HG03039 (cell line): ENCODE measurements around the gene PVR.
"Not testable (repeated sequence)": the region's sequence is repeated elsewhere in the genome, so short reads cannot be mapped to it uniquely, and the experiment has no call there.

Source experiments
- ATAC-seq: cut with Tn5 transposase; IDR thresholded peaks from one replicate; pipeline ENCODE4 v1.9.1; 2021; ENCODE audit warnings: mild to moderate bottlenecking, moderate library complexity; ENCODE audit not compliant: unreplicated experiment

Gene PVR

DNA sequence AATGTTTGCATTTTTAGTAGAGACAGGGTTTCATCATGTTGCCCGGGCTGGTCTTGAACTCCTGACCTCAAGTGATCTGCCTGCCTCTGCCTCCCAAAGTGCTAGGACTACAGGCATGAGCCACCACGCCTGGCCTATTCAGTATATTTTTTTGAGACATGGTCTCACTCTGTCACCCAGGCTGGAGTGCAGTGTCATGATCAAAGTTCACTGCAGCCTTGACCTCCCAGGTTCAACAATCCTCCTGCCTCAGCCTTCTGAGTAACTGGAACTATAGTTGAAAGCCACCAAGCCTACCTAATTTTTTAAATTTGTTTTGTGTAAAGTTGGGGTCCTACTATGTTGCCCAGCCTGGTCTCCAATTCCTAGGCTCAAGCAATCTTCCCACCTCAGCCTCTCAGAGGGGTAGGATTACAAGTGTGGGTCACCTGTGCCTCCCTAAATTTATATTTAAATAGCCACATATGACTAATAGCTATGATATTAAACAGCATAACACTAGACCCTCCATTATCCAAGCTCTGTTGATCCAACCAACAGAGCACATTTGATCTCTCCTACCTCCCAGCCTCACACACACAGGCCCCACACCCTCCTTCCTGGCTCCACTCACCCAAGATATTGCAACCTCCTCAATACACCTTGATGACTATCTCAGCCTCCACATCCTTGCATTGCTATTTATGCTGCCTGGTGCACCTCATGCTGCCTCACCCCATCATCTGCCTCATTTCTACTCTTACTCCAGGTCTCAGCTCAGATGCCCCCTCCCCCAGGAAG is 25.5 kb downstream of the PVR start:
- ATAC-seq, result no peak

DNA sequence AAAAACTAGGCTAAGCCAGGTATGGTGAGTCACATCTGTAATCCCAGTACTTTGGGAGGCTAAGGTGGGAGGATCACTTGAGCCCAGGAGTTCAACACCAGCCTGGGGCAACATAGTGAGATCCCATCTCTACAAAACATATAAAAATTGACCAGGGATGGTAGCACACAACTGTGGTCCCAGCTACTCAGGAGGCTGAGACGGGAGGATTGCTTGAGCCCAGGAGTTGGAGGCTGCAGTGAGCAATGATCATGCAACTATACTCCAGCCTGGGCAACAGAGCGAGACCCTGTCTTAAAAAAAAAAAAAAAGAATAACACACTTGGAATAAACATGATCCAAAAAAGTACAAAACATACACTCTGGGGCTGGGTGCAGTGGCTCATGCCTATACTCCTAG is 26.3 kb downstream of the PVR start:
- not testable (repeated sequence) for ATAC-seq

DNA sequence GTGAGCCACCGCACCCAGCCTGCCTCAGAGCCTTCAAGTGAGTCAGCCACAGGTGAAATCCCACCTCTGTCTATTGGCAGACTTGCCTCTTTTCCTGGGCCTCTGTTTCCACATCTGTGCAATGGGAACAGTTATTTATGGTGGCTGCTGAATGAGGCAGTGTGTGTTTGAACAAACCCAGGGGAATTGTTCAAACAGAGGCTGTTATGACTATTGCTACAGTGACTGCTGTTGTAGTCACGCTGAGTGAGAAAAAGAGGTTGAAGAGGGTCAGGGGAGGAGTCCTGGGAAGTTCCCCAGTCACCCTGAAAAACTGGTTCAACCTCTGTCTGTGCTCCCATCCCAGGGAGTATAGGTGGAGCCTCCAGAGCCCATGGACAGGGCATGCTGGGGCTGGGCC is 27.7 kb downstream of the PVR start, which contains the start of gene CEACAM19:
TSS of gene CEACAM19 (plus strand) at position 83 of the 400 bp plus-strand sequence. CDS start 450 bp downstream, outside the sequence.
- no peak for ATAC-seq

DNA sequence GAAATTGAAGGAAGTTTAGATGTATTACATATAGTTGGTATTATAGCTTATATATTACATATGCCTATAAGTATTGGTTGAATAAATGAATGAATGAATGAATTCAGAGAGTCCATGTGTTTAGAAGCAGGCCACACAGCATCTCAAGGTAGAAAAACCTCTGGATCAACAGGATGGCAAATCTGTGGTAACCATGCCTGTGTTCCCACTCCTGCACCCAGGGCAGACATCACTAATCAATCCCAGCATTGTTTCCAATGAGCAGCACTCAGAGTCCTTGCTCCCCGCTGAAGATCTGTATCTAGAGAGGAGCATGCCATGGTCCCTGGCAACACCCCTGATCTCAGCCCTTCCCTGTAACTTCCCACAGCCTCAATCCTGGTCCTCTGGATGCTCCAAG is 28.5 kb downstream of the PVR start:
- ATAC-seq, result no peak

DNA sequence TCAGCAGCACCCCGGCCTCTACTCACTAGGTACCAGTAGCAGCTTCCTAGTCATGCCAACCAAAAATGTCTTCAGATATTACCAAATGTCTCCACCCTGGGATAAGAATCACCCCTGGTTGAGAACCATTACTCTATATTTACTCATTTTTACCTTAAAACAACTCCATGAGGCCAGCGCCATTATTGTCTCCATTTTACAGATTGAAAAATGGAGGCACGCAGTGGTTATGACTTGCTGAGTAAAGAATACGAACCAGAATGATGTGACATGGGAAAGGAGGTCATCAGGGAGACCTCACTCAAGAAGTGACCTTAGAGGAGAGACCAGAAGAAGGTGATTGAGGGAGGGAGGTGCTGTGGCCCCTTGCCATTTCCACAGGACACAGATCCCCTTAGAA is 29.8 kb downstream of the PVR start:
- no peak for ATAC-seq

DNA sequence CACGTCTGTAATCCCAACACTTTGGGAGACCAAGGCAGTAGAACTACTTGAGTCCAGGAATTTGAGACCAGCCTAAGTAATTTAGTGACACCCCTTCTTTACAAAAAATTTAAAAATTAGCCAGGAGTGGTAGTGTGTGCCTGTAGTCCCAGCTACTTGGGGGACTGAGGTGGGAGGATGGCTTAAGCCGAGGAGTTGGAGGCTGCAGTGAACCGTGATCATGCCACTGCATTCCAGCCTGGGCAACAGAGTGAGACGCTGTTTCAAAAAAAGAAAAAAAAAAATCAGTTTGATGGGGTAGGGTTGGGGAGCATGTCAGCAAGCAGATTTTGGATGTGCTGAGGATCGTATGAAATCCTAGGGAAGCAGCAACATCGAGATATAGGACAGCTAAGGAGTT is 31.8 kb downstream of the PVR start:
- no peak for ATAC-seq

DNA sequence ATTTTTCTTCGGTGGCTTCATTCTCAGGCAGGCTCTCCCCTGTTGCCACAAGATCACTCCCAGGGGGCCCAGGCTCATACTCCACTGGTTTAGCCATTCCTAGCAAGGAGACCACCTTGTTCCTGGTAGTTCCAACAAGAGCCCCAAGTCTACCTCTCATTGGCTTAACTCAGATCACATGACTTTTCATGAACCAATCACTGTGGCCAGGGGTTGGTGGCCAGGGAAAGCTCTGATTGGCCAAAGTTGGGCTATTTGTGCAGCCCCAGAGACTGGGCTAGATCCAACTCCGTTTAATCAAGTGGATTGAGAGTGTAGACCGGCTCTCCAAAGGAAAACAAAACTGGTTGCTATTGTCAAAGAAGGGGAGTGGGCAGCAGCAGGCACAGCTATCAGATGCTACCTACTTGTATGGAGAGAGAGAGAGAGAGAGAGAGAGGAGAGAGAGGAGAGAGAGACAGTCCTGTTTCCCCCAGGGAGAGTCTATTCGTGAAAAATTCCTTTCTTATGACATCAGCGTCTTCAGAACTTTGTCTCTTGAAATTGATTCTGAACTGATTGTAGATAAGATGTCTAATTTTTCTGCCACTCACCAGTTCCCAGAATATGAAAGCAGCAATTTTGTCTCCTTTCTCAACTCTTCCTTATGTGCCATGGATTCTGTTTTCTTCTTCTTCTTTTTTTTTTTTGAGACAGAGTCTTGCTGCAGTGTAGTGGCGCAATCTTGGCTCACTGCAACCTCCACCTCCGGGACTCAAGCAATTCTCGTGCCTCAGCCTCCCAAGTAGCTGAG is 33.5 kb downstream of the PVR start:
- no peak for ATAC-seq

DNA sequence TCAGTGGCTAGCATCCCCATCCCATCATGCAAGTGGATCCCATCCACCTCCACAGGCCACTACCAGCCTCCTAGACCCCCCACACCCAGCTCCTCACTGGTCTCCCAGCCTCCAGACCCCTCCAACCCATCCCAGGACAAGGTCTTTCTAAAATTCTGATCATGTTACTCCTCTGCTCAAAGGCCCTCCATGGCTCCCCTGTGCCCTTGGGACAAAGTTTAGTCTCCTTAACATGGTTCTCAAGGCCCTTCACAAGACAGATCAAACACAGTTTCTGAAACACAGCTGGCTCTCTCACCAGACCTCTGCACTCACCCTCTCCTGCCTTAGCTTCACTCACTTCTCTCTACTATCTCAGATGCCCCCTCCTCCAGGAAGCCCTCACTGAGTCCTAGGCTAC is 36.8 kb downstream of the PVR start:
- ATAC-seq, result no peak

DNA sequence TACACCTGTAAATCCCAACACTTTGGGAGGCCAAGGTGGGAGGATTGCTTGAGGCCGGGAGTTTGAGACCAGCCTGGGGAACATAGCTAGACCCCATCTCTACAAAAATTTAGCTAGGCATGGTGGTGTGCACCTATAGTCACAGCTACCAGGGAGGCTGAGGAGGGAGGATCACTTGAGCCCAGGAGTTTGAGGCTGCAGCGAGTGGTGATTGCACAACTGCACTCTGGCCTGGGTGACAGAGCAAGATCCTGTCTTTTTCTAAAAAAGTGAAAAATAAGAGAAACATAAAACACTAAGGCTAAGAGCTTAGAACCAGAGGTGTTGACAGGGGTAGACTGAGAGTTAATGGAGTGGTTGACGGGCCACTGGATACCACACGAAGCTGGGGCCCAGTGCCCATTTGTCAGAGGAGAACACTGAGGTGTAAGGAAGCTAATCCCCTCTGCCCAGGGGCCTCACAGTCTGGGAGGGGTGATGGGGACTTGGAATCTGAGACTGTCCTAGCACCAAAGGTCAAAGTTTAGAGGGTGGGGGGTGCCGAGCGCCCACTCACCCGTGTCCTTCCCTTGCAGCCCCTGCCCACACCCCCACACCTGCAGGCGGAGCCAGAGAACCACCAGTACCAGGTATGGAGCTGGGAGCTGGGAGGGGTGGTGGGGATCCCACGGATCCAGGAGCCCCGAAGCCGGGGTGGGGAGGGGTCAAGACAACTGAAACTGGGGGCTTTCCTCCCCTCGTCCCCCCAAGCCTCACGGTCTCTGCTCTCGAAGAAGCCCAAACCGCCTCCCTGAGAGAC is 38.5 kb downstream of the PVR start:
- no peak for ATAC-seq

DNA sequence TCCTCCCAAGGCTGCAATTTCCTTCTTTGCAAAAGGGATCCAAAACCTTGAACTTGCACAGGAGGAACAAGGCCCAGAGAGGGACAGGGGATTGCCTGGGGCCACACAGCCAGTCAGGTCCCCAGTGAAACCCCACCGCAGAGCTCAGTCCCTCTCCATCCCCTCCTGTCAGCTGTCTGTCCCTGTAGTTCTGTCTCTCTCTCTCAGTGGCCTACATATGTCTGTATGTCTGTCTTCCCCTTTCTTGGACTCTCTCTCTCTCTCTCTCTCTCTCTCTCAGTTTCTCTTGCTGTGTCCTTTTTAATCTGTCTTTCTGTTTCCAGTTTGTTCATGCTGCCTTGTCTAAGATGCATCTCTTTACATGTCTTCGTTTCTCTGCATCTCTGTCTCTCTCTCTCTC is 39.1 kb downstream of the PVR start:
- ATAC-seq, result no peak

DNA sequence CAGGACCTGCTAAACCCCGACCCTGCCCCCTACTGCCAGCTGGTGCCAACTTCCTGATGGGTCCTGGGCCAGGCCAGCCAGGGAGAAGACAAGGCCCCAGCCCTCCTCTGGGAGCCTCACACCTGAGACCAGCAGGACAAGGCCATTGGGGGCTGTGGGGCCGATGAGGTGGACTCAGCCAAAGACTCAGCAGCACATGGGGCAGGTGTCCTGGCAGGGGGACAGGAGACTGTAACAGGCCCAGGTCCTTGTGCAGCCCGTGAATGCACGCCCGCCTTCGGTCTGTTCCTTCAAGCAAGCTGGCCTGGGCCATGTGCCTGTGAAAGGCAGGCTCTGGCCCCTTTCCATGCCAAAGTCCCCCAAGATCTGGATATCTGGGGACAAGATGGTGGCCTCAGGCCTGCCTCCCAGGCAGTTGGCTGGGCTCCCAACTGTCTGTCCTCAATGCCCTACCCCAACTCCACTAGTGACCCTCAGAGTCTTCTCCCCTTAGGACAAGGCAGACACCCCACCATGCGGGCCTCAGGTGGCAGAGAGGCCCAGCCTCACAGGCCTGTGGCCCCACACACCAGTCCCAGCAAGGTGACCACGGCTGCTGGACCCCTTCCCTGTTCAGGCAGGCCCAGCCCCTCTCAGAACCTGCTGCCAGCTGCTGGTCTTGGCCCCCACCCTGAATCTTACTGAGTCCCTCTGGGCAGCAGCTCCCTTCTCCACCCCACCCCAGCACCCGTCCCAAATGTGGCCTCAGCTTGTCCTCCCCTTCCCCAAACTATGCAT is 39.9 kb downstream of the PVR start:
- ATAC-seq, result no peak

DNA sequence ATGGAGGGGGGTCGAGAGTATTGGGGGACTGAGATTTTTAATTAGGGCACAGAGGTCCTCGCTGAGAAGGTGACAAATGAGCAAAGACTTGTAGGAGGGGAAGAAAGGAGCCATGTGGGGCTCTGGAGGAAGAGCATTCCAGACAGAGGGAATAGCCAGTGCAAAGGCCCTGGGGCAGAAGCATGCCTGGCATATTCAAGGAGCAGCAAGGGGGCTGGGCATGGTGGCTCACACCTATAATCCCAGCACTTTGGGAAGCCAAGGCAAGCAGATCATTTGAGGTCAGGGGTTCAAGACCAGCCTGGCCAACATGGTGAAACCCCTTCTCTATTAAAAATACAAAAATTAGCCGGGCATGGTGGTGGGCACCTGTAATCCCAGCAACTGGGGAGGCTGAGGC is 40.7 kb downstream of the PVR start:
- ATAC-seq, result not testable (repeated sequence)

DNA sequence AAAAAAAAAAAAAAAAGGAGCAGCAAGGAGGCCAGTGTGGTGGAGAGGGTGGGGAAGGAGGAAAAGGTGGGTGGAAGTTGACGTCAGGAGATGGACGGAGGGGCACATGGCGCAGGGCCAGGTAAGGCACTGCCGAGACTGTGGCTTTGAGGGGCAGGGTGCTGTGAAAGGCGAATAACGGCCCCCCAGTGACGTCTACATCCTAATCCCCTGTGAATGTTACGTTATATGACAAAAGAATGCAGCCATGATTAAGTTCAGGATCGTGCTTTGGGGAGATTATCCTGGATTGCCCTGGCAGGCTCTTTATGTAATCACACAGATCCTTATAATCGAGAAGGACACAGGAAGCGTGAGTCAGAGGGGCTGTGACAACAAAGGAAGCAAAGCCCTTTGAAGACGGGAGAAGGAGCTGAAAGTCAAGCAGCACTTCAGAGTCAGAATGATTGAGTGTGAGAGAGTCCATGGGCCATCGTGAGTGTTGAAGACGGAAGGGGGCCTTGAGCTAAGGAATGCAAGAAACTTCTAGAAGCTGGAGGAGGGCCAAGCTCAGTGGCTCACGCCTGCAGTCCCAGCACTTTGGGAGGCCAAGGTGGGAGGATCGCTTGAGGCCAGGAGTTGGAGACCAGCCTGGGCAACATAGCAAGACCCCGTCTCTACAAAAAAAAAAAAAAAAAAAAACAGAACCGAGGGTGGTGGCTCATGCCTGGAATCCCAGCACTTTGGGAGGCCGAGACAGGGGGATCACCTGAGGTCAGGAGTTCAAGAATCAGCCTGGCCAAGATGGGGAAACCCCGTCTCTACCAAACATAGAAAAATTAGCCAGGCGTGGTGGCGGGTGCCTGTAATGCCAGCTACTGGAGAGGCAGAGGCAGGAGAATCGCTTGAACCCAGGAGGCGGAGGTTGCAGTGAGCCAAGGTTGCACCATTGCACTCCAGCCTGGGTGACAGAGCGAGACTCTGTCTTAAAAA is 41.5 kb downstream of the PVR start:
- no peak for ATAC-seq

DNA sequence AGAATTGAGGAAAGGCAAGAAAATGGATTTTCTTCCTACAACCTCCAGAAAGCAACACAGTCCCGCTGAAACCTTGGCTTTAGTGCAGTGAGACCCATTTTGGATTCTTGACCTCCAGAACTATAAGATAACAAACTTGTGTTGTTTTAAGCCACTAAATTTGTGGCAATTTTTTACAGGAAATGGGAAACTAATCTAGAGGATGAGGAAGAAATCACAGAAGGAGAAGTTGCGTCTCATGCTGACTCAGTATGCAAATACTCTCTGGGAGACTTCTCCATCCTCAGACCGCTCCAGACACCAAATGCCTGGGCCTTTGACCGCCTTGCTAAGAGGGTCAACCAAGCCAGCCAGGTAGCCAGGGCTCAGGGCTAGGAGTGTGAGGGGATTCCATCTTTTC is 42.2 kb downstream of the PVR start:
- ATAC-seq, result no peak

DNA sequence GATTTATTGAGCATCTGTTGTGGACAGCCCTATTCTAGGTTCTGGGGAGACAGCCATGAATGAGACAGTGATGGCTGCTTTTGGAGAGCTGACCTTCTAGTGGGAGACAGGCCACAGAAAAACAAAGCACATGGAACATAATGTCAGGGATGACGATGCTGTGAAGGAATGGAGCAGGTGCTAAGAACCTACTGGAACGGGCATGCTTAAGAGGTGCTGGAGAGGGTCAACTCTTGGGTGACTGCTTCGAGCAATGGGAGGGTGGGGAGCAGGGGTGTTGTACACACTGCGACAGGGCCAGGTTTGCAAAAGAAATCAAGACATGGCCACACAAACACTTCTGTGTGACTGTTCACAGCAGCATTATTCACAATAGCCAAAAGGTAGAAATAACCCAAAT is 43.2 kb downstream of the PVR start:
- ATAC-seq, result no peak

DNA sequence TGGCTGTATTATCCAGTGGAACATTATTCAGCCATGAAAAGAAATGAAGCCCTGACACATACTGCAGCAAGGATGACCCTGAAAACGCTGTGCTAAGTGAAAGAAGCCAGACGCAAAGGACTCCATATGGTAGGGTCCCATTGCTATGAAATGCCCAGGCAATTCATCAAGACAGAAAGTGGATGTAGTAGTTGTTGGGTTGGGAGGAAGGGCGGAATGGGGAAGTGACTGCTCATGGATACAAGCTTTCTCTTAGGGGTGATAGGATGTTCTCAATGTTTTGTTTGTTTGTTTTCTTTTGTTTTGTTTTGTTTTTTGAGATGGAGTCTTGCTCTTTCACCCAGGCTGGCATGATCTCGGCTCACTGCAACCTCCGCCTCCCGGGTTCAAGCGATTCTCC is 44.2 kb downstream of the PVR start:
- ATAC-seq, result no peak

DNA sequence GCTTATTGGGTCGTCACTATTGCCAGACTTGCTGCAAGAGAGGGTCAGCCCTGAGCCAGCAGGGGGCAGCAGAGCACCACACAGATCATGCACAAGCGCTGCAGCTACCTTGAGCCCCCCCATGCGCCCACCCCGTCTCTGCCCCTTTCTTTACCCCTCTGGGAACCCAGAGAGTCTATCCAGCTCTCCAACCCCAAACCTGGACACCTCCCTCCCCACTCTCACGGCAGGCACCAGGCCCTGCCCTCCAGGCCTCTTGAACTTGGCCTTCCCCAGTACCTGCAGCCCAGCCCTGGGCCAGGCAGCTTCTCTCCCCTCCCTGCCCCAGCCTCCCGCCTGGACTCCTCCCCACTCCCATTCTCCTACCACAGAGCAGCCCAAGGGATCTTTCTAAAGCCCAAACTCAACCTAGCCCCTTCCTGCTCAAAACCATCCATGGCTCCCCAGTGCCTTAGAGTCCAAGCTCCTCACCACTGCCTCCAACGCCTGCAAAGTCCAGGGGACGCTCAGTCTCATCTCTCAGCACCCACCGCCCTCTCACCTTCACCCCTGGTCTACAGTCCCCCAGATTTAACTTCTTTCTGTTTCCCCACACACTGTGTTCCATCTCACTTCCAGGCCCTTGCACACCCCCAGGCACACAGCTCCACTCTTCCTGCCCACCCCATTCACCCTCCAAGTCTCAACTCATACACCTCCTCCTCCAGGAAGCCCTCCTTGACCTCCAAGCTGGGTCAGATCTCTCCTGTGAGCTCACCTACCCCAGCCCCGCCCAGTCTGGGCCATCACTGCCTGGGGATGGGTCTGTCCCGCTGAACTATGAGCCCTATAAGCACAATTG is 45.8 kb downstream of the PVR start:
- ATAC-seq, result no peak

DNA sequence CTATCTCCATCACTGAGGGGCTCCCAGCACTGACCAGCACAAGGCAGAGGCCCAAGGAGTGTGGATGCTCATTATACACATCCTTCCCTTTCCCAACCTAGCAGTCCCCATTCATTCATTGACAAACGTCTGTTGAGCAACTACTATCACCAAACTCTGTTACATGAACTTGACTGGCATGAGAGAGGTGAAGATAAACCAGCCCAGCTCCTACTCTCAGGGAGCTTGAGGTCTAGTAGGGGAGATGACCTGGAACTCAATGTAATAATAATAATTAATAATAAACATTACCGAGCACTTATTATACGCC is 46.4 kb downstream of the PVR start:
- ATAC-seq, result no peak

DNA sequence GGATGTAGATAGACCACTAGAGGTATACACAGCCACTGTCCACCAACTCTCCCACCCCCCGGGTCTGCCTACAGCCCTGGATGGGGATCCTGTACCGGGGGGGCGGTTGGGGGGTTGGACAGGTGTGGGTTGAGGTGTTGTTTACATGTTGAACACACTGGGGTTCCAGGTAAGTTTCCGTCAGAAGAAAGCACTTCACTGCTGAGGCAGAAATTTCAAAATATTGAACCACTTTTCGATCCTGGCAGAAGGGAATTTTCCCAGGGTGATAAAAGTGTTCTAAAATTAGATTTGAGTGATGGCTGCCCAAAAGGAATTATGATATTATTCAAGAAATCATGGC is 48.6 kb downstream of the PVR start:
- no peak for ATAC-seq
